SK-N-DZ (cell line): ENCODE measurements around the gene ADRM1.

Source experiments
- DNase-seq: peaks from one replicate; pipeline ENCODE4 v3.0.0-alpha.2; 2015; ENCODE audit warnings: low spot score

ADRM1 gene

DNA sequence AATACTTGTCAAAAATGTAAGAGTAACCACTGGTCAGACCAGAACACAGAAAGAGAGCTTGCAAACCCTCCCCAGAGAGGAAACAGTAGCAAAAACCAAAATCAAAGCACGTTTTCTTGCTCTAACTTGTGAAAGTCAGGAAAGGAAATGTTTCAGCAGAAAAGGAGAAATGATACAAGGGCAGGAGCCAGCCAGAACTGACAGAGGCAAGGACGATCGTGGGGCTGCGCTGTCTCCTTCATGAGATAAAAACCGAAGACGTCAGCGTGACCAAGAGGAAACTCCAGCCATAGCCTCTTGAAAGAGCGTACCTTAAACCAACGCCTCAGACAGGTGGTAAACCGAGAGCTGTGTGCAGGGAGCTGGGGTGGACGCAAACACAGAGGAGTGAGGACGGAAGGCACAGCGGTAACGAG lies 36.9 kb downstream of the ADRM1 start:
- no peak for DNase-seq

DNA sequence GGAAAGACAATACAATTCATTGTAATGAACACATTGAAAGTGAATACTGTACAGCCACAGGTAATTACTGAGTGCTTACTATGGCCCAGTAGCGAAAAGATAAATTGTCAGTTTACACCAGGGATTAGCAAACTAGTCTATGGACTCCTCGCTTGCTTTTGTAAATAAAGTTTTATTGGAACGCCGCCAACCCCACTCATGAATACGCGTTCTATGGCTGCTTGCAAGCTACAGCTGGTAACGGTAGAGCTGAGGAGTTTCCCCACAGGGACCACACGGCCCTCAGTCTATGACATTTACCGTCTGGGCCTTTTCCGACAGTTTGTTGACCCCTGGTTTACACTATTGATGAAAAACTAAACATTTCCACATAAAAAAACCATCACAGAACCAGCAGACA lies 40.1 kb downstream of the ADRM1 start:
- DNase-seq = no peak

DNA sequence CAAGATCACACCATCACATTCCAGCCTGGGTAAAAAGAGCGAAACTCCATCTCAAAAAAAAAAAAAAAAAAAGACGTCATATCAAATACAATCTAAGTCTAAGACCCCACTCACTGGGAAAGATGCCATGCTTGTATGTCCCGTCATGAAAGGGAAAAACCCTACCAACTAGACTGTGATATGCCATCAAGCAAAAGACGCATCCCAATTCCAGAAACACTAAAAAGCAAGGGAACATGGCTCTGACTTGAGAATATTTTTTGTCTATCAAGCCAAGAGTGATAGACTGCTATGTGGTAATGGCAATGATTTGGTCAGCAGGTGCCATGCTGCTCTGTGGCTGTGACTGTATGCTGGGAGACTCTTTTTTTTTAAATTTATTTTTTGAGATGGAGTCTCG lies 41.3 kb downstream of the ADRM1 start:
- no peak for DNase-seq

DNA sequence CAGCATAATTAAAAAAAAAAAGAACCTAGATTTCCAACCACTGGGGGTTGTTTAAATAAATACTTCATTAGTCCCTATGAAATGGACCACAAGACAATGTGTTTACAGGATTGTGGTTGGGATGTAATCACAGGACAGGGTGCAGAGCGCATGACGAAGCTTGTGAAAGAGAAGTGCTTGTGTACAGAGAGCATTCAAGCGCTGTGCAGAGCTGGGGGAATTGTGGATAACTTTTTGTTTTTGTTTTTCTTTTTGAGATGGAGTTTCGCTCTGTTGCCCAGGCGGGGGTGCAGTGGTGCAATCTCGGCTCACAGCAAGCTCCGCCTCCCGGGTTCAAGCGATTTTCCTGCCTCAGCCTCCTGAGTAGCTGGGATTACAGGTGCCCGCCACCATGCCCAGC lies 42.0 kb downstream of the ADRM1 start:
- DNase-seq = no peak

DNA sequence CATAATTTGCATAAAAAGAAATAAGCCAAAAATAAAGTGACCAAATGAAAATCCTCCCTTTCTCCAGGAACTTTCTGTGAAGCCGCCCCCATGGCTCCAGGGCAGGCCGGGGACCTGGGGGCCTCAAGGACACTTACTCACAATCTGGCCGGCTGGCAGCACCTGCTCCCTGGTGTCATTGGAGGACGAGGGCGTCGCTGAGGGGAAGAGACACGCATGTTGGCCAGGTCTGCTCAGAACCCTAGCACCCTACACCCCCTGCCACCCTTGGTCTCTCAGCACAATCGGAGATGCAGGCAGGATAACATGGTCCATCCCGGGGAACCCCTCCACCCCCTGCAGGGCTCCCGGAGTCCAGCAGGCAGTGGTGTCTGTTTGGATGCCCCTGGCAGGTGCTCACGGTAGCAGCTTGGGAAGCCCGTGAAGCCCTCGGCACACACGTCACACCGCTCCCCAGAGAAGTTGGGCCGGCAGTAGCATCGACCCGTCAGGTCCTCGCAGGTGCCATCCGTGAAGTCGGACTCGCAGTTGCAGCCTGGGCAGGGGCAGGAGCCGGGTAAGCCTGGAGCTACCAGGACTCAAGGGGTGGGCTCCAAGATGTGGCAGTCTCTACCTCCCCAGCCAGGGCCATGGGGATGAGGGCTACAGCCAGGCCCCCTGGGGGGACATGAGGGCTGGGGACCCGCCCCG lies 43.0 kb downstream of the ADRM1 start:
- DNase-seq = no peak

DNA sequence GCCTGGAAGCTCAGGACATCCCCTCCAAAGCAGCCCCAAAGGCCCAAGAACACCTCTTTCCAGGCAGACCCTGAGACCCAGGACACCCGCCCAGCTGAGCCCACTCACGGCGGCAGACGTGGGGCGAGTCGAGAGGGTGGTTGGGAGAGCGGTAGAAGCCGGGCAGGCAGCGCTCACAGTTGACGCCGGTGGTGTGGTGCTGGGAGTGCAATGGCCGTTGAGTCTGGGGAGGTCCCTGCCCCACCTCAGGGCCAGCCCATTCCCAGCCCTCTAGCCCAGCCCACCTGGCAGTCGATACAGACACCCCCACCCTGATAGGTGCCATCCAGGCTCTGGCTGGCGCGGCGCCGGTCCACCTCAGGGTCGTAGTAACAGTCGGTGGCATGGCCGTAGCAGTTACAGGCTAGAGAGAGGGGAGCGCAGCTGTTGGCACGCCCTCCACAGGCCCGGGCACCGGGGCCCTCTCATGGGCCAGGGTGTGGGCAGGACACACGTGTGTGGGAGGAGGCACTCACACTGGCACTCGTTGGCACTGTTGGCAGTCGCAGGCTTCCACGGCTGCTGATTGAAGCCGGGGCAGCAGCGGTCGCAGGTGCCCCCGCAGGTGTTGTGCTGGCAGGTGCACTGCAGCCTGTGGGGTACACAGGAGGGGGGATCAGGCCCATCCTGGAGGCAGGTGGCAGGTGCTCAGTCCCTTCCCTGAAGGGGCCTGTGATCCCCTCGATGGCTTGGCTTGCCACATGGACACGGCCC lies 43.8 kb downstream of the ADRM1 start:
- no peak for DNase-seq

DNA sequence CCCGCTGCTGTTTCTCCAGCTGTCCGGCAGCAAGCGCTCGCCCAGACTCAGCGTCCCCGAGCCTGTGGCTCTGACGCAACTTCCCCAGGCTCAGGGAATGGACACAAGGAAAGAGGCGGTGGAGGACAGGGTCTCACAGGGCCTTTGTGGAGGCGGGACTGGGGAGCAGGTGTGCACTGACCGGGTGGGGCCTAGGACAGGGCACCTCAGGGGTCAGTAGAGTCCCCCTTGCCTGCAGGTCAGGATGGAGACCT lies 44.3 kb downstream of the ADRM1 start:
- no peak for DNase-seq

DNA sequence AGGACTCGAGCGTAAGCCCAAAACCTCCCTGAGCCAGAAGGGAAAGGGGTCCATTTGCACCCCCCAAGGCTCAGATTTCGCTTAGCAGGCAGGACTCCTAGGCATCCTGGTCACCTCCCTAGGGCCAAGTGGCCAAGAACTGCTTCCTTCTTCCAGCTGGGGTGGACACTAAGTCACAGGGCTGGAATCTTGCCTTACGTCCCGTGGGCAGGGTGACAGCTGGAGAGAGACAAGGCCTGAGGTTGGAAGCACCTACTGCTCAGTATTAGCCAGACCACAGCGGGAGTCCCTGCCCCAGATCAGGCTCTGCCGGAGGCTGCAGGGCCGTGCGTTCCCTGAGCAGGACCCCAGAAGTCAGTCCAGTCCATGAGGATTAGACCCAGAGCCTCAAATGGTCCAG lies 44.6 kb downstream of the ADRM1 start:
- DNase-seq = no peak

DNA sequence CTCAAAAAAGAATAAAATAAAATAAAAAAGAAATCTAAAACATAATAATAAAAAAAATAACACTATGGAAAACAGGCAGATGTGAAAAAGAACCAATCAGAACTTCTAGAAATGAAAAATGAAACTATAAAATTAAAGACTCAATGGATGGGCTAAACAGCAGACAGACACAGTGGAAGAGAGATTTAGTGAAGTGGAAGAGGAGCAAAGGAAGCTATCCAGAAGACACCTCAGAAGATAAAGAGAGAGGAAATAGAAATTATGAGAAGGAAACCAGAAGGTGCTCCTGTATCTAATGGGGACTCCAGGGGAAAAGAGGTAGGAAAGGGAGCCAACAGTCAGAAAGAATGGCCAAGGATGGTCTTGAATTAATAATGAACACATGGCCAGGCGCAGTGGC lies 45.8 kb downstream of the ADRM1 start:
- DNase-seq = no peak

DNA sequence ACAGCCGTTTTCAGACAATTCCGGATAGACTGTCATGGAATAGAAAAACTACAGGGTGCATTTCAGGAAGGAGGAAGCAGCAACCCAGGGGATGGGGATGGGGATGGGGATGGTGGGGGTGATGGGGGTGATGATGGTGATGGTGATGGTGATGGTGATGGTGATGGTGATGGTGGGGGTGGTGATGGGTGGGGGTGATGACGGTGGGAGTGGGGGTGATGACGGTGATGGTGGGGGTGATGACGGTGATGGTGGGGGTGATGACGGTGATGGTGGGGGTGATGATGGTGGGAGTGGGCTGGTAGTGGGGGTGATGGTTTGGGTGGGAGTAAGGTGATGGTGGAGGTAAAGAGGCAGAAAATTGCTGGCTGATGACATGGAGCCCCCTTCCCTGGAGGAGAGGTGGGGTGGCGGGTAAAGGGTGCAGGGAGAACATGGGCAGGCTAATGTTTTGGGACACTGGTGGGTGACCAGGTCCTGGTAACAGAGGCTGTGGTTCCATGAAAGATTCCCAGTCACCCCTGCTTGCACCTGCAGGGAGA lies 46.8 kb downstream of the ADRM1 start:
- no peak for DNase-seq

DNA sequence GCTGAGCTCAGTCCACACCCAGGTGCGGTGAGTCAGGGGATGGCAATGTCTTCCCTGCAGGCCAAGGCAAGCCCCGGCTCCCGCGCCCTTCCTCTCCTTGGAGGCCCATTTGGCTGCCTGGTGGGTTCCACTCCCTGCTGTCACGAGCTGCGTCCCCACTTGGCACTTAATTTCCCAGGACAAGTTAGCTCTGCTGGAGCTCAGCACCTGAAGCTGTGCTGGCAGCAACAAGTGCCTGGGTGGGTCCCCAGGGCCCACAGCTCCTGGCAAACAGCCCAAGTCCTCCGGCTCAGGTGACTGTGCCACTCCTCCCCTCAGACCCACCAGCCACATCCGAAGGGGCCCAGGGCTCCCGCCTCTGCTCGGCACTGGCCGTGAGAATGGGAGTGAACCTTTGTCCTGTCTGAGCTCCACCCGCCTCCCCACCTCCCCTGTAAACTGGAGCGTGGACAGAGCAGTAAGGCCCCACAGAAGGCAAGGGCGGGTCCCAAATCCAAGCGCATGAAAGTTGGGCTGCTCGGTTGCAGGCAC lies 47.4 kb downstream of the ADRM1 start:
- no peak for DNase-seq

DNA sequence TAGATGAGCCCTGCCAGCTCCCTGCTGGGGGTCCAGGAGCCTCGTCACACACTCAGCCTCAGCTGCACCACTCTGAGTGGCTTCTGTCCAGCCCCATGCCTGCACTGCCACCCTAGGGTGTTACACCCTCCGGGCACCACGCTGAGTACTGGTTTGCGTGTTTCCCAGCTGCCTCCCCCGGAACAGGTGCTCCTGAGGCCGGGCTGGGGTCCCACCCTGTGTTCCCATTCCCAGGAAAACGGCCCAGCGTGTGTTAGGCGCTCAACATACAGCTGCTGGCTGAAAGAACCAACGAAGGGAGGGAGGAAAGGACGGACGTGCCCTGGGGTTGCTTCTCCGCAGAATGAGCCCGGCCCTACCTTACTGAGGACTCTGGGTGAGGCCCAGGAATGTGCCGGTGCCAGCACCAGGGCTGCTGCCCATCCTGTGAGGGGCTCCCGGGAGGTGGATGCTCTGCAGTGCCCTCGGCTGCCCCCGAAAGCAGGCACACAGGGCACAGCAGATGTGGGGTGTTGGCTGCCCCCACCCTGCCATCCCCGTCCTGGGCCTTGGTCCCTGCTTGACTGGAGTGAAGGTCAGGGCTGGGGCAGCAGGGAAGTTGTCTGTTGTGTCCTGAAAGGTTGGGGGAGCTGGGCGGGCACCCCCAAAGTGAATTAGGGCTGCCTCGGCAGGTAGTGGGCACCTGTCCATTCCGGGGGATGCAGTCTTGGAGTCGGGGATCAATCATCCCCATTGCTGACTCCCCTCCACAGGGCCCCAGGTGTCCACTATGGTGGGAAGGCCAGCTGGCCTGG lies 48.0 kb downstream of the ADRM1 start:
- DNase-seq = no peak

DNA sequence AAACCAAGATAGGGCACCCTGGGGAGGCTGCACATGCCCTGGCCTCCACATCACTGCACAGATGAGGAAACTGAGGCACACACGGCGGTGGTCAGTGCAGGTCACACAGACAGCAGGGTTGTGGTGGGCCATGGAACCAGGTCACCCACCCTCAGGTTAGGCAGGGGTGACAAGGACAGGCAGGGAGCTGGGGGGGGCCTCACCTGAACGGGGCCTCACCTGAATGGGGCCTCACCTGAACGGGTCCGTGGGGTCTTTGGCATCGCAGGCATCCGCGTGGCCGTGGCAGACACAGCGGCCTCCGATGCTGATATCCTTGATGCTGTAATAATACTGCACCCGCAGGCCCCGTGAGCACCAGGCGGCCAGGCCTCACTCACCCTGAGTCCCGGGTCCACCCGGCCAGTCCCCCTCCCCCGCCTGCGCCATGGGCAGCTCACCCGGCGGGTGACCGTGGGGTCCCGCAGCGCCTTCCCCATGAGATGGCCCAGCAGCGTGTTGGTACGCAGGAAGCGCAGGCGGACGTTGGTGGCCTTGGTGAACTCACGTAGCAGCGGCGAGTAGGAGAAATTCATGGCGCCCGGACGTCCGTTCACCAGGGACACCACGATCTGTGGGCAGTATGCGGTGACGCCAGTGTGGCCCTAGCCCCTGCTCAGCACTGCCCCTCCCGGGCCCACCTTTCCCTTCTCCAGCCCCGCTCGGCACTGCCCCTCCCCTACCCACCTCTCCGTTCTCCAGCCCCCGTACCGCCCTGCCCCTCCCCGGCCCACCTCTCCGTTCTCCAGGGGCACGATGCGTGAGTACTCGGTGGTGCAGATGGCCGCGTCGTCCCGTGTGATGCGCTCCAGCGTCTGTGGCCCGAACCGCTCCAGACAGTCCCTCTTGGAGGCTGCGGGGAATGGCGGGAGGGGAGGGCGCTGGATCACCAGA lies 48.9 kb downstream of the ADRM1 start:
- no peak for DNase-seq

DNA sequence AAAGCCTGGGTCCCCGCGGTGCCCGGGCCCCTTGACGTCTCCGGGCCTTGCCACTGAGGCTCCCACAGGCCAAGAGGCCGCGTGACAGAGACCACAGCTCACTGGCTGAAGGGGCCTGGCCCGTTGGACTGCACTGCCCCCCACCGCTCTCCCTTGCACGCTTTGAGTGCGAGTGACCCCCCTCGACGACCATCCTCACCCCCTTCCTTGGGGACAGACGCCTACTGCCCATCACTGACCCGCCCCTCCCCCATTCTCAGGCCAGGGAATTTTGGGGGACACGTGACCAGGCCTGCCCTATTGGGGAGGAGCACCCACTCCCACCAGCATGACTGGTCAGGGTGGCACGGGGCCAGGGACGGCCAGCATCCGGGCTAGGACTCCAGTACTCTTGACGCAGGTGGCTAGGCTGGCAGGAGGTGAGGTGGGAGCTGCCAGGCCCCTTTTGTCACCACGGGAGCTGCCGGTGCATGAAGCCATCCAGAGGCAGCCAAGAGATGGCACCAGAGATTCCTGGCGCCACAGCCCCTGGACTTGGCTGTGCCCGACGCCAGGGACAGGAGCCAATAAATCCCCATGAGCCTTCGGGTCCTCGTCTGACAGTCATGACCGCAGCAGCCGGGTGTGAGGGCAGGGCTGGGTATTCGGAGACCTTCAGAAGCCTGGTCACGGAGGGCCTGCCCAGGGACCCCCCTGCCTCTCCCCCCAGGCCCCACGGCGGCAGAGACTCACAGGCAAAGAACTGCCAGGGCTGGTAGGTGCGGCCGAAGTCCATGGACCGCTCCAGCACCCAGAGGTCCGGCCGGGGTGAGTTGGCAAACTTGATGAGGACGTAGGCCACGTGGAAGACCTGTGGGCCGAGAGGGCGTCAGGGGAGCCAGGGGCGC lies 49.8 kb downstream of the ADRM1 start:
- no peak for DNase-seq

DNA sequence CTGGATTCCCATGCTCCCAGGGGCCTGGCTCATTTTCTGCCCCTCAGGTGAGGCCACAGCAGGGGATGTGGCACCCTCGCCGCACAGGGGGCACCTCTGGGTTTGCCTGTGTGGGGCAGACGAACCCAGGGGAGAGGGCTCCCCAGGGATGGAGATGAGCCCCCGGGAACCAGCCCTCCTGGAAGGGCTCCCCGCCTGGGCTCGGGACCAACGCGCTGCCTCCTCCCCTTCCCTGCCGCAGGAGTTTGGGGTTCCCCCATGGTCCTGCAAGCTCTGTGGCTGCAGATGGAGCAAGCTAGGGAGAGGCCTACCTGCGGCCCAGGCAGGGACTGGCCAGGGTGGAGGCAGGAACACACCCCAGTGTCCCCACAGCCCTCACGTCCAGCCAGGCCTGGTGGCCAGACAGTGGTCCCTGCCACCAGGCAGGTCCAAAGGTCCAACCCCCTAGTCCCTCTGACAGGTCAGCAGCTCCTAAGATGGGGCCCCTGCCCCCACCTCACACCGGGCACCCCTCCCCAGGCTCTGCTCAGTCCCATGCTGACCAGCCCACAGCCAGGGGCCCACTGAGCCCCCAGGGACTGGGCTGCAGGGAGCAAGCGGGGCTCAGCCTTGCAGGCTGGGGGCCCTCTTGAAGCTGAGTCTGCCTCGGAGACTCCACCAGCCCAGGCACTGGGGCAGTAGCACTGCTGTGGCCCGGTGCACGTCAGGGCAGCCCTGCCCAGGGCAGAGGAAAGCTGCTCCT lies 50.7 kb downstream of the ADRM1 start:
- no peak for DNase-seq

DNA sequence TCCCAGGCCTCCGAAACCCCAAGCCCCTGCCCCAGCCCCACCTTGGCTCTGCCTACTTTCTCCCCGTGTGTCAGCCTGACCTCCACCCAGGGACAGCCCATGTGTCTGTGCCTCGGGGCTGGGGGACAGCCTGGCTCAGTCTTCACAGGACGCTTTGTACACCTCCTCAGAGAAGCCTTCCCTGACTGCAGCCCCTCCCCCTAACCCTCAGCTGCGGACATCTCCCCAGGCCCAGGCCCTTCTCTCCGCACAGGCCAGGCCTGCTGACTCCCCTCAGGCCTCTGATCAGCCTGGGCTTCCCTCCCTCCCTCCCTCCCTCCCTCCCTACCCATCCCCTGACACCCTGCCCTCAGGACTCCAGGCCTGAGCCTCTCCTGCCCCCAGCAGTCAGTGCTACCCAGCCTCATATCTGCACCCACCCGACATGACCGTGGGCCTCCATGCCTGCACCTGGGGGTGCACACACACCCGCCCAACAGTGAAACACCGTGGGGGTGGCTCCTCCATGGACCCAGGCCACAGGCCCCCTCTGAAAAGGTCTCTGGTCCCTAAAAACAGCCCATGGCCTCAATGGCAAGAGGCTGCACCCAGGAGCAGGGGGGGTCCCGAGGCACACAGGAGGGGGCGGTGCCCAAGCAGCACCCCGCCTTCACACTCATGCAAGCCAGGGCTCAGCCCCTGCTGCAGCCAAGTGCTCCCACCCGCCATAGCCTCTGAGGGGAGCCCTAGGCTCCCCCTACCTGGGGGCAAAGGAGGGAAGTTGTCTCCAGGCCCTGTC lies 51.4 kb downstream of the ADRM1 start:
- no peak for DNase-seq

DNA sequence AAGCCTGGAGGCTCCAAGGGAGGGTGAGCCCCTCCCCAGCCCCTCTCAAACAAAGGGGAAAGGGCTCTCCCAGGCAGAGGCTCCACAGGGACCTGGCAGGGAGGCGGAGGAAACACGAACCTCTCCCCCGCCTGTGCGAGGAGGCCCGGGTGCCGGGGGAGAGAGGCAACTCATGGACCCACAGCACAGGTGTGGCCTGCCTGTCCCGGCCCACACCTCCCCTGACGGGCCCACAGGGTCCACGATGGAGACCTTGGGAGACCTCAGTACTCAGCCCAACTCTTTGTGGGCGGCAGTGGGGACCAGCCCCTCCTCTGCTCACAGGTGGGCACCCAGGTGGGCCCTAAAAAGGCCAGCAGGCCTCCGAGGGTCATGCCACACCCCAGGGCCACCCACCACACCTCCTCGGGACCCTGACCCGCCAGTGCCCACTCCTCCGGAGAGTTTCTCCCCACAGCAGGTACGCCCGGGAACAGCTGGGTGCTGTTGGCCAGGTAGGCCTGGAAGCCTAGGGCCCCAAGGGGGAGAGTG lies 52.1 kb downstream of the ADRM1 start:
- DNase-seq = no peak

DNA sequence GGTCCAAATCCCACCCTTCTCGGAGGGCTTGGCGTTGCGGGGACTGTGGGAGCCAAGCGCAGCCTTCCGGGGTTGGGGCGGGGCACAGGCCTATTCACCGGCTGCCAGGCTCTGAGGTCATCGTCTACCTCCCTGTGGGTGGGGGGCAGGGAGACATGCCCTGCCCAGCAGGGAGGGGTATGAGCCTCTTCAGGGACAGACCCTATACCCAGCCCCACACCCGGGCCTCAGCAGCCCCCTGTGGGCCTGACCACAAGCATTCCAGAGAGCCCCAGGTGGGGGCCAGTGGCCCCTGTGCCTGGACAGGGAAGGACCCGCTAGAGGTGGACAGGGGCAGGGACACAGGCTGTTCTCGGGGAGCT lies 52.7 kb downstream of the ADRM1 start:
- DNase-seq = no peak
